COLO668 (cell line): ENCODE data around the gene TPX2.

ENCODE experiments used
- DNase-seq: peaks from one replicate; lab custom pipeline; 2025; ENCODE audit not compliant: unreplicated experiment; lab: John Stamatoyannopoulos, UW

Gene TPX2

GRCh38 chr20:31705598-31706597, 33.2 kb upstream of the TPX2 start:
- no peak for DNase-seq

- DNase-seq: no peak
Measured at GRCh38 chr20:31706607-31707257, 32.4 kb upstream of the TPX2 start.

GRCh38 chr20:31707258-31707615, 31.9 kb upstream of the TPX2 start:
- DNase-seq: no peak

- DNase-seq: peak; percentile 96
Measured at GRCh38 chr20:31707994-31708735, 30.9 kb upstream of the TPX2 start.

- peak; percentile 94 for DNase-seq
Measured at GRCh38 chr20:31708736-31709534, 30.2 kb upstream of the TPX2 start.

- no peak for DNase-seq
Measured at GRCh38 chr20:31709939-31710338, 29.2 kb upstream of the TPX2 start.

- no peak for DNase-seq
Measured at GRCh38 chr20:31710423-31711108, 28.5 kb upstream of the TPX2 start.

- peak; percentile 31 for DNase-seq
Measured at GRCh38 chr20:31711179-31712111, 27.6 kb upstream of the TPX2 start.

GRCh38 chr20:31712112-31712553, 27.0 kb upstream of the TPX2 start:
- peak; percentile 49 for DNase-seq

GRCh38 chr20:31712564-31713311, 26.4 kb upstream of the TPX2 start:
- DNase-seq: peak; percentile 20

GRCh38 chr20:31713312-31714273, 25.5 kb upstream of the TPX2 start:
- no peak for DNase-seq

GRCh38 chr20:31715766-31716165, 23.3 kb upstream of the TPX2 start:
- no peak for DNase-seq

GRCh38 chr20:31716351-31716750, 22.7 kb upstream of the TPX2 start:
- no peak for DNase-seq

GRCh38 chr20:31716818-31717477, 22.1 kb upstream of the TPX2 start:
- no peak for DNase-seq

GRCh38 chr20:31717478-31718201, 21.4 kb upstream of the TPX2 start:
- no peak for DNase-seq
